ENCODE data around the gene CD63.

The CD63 gene

GRCh38 chr12:55696141-55696540, 32.7 kb downstream of the CD63 start:
- H3K27me3 Mint-ChIP-seq = no peaks in the 10 kb centered on the region
- no peaks in the 10 kb centered on the region for H3K9me3 Mint-ChIP-seq (ENCODE audit: low read depth)
- no peaks in the 10 kb centered on the region for H3K4me1 Mint-ChIP-seq (ENCODE audit: low read depth)
- no peak overlapping the region for H3K27ac Mint-ChIP-seq
- H3K36me3 Mint-ChIP-seq = no peaks in the 10 kb centered on the region
- H3K4me3 Mint-ChIP-seq = no peak overlapping the region

DNA sequence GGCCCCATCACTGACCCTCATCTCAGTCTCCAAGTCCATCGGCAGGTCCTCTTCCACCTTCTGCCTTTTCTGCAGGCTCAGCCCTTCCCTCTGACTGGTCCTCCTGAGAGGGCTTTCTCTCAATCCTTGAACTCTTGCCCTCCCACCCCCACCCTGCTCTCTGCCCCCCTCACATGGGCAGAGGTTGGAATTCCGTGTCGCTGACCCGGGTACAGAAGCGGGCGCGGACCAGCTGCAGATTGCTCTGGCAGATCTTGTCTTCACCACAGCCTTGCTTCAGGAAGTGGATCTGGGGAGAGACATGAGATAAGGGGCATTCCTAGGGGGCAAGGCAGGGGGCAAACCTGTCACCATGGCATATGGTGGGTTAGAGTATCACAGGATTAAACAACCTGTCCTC, 33.5 kb downstream of the CD63 start:
- Mint-ChIP-seq H3K4me3 (no peak overlapping the region), H3K4me1 (ENCODE audit: low read depth) (no peaks in the 10 kb centered on the region), H3K27me3 (no peaks in the 10 kb centered on the region), H3K36me3 (no peaks in the 10 kb centered on the region), H3K27ac (no peak overlapping the region), H3K9me3 (ENCODE audit: low read depth) (no peaks in the 10 kb centered on the region)

GRCh38 chr12:55694651-55695050, 34.2 kb downstream of the CD63 start:
- H3K27me3 Mint-ChIP-seq = no peaks in the 10 kb centered on the region
- no peaks in the 10 kb centered on the region for H3K4me1 Mint-ChIP-seq (ENCODE audit: low read depth)
- no peak overlapping the region for H3K27ac Mint-ChIP-seq
- no peaks in the 10 kb centered on the region for H3K9me3 Mint-ChIP-seq (ENCODE audit: low read depth)
- H3K36me3 Mint-ChIP-seq = no peaks in the 10 kb centered on the region
- no peak overlapping the region for H3K4me3 Mint-ChIP-seq

DNA sequence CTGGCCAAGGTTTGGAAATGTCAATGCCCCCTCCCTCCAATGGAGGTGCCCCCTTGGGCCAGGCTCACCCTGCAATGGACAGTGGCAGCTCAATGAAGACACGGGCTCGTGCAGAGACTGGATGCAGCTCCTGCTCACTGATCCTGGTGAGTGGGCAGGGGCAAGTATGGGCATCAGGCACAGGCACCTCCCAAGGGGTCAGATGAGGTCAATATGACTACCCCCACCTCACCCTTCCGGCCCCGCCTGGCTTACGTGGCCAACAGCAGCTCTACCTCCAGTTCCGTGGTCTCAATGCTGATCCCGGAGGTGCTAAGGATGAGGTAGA, 34.7 kb downstream of the CD63 start:
- no peak overlapping the region for H3K4me3 Mint-ChIP-seq
- H3K27ac Mint-ChIP-seq = no peak overlapping the region

DNA sequence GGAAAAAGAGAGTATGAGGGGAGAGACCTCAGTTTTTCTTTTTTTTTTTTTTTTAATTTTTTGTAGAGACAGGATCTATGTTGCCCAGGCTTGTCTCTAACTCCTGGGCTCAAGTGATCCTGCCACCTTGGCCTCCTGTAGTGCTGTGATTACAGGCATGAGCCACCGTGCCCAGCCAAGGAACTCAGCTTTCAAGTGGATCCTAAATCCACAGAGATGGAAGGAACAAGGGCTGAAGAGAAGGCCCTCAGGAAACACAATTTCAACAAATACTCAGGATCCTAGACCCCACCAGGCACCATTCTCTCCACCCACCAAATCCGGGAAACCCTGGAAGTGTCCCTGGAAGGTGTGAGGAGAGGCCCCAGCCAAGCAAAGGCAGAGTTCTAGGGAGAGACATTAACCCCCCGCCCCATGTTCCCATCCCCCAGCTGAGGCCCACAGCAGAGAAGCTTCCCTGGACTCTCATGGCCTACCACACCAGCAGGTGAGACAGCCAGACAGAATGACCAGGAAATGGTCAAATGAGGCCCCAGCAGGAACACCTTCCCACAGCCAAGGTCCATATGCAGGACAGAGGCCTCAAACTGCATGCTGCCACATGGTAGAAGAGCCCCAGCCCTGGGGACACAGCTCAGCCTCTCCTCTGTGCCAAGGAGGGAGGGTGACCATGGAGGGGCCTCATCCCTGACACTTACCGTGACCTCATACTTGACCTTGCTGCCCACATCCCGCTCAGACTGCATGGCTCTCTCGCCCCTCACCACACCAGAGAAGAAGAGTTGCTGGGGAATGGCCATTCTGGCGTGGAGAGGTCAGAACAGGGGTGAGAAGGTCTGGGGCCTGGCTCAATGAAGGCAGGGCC, 35.3 kb downstream of the CD63 start:
- Mint-ChIP-seq H3K27ac (no peak overlapping the region), H3K27me3 (no peaks in the 10 kb centered on the region), H3K36me3 (no peaks in the 10 kb centered on the region), H3K4me1 (ENCODE audit: low read depth) (no peaks in the 10 kb centered on the region), H3K4me3 (no peak overlapping the region), H3K9me3 (ENCODE audit: low read depth) (no peaks in the 10 kb centered on the region)

More for the DNA sequence above, 34.7 kb downstream of the CD63 start:
- H3K36me3 Mint-ChIP-seq = no peaks in the 10 kb centered on the region
- H3K9me3 Mint-ChIP-seq (ENCODE audit: low read depth) = no peaks in the 10 kb centered on the region
- no peaks in the 10 kb centered on the region for H3K27me3 Mint-ChIP-seq
- no peaks in the 10 kb centered on the region for H3K4me1 Mint-ChIP-seq (ENCODE audit: low read depth)

GRCh38 chr12:55692631-55693322, 36.0 kb downstream of the CD63 start:
- H3K9me3 Mint-ChIP-seq (ENCODE audit: low read depth) = no peaks in the 10 kb centered on the region
- no peak overlapping the region for H3K4me3 Mint-ChIP-seq
- H3K4me1 Mint-ChIP-seq (ENCODE audit: low read depth) = peaks cover 2% of the 10 kb centered on the region
- H3K36me3 Mint-ChIP-seq = no peaks in the 10 kb centered on the region
- H3K27ac Mint-ChIP-seq = no peak overlapping the region
- no peaks in the 10 kb centered on the region for H3K27me3 Mint-ChIP-seq

DNA sequence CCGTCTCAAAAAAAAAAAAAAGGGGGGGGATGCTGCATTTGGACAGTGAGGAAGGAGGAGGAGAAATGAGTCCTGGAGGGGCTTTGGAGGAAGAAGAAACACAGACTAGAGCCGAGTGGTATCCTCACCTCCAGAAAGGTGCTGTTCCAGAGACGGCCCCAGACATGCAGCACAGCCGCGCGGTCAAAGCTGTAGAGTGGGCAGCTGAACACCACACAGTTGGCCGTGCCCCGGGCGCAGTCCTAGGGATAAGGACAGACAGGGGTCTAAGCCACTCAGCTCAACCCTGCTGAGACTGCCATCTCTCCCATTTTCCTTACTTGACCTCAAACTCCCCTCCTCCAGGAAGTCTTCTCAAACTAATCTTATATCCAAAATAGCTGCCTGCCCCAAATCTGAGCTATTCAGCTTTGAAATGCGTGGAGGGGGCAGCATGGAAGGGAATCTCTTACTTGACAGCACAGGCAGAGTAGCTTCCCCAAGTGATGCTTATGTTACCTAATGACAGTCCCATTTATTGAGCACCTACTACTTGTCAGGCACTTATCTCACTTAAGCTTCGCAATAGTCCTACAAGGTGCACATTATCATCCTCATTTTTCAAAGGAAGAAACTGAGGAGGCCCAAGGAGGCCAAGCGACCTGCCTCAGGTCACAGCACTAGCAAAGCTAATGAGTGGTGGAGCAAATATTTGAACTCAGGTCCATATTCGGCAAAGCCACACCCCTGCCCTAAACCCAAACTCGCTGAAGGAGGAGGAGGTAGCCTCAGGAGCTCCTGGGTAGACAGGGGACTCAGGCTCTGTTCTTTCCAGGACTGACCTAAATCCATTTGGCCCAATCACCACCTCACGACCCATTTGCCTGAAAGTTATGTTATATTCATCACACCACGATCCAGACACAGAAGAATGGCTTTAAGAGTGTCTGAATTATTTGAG, 39.8 kb downstream of the CD63 start:
- H3K4me1 Mint-ChIP-seq (ENCODE audit: low read depth) = peaks cover 12% of the 10 kb centered on the region
- no peaks in the 10 kb centered on the region for H3K36me3 Mint-ChIP-seq
- H3K4me3 Mint-ChIP-seq = no peak overlapping the region
- no peaks in the 10 kb centered on the region for H3K9me3 Mint-ChIP-seq (ENCODE audit: low read depth)
- no peaks in the 10 kb centered on the region for H3K27me3 Mint-ChIP-seq
- no peak overlapping the region for H3K27ac Mint-ChIP-seq

GRCh38 chr12:55687746-55688145, 41.1 kb downstream of the CD63 start:
- H3K9me3 Mint-ChIP-seq (ENCODE audit: low read depth) = no peaks in the 10 kb centered on the region
- no peaks in the 10 kb centered on the region for H3K27me3 Mint-ChIP-seq
- peaks cover 12% of the 10 kb centered on the region for H3K4me1 Mint-ChIP-seq (ENCODE audit: low read depth)
- no peak overlapping the region for H3K4me3 Mint-ChIP-seq
- no peak overlapping the region for H3K27ac Mint-ChIP-seq
- no peaks in the 10 kb centered on the region for H3K36me3 Mint-ChIP-seq

GRCh38 chr12:55686366-55687010, 42.3 kb downstream of the CD63 start:
- Mint-ChIP-seq H3K9me3 (ENCODE audit: low read depth) (no peaks in the 10 kb centered on the region), H3K4me1 (ENCODE audit: low read depth) (peaks cover 15% of the 10 kb centered on the region), H3K4me3 (no peak overlapping the region), H3K27me3 (no peaks in the 10 kb centered on the region), H3K36me3 (no peaks in the 10 kb centered on the region), H3K27ac (no peak overlapping the region)

- H3K4me3 Mint-ChIP-seq = no peak overlapping the region
- H3K27me3 Mint-ChIP-seq = peaks cover 1% of the 10 kb centered on the region
- H3K4me1 Mint-ChIP-seq (ENCODE audit: low read depth) = peaks cover 22% of the 10 kb centered on the region
- H3K36me3 Mint-ChIP-seq = no peaks in the 10 kb centered on the region
- H3K27ac Mint-ChIP-seq = no peak overlapping the region
- H3K9me3 Mint-ChIP-seq (ENCODE audit: low read depth) = no peaks in the 10 kb centered on the region
Observed at GRCh38 chr12:55685671-55686070, 43.1 kb downstream of the CD63 start.

GRCh38 chr12:55684761-55685370, 43.9 kb downstream of the CD63 start:
- no peaks in the 10 kb centered on the region for H3K36me3 Mint-ChIP-seq
- no peak overlapping the region for H3K4me3 Mint-ChIP-seq
- H3K4me1 Mint-ChIP-seq (ENCODE audit: low read depth) = peaks cover 22% of the 10 kb centered on the region
- H3K27ac Mint-ChIP-seq = no peak overlapping the region
- H3K27me3 Mint-ChIP-seq = peaks cover 3% of the 10 kb centered on the region
- H3K9me3 Mint-ChIP-seq (ENCODE audit: low read depth) = no peaks in the 10 kb centered on the region

- H3K36me3 Mint-ChIP-seq = no peaks in the 10 kb centered on the region
Observed at GRCh38 chr12:55683676-55684075, 45.1 kb downstream of the CD63 start.

GRCh38 chr12:55682087-55682796, 46.6 kb downstream of the CD63 start:
- Mint-ChIP-seq H3K27ac (no peak overlapping the region), H3K4me1 (ENCODE audit: low read depth) (peaks cover 16% of the 10 kb centered on the region), H3K4me3 (no peak overlapping the region), H3K27me3 (peaks cover 7% of the 10 kb centered on the region), H3K36me3 (no peaks in the 10 kb centered on the region), H3K9me3 (ENCODE audit: low read depth) (no peaks in the 10 kb centered on the region)

More at GRCh38 chr12:55683676-55684075, 45.1 kb downstream of the CD63 start:
- peaks cover 22% of the 10 kb centered on the region for H3K4me1 Mint-ChIP-seq (ENCODE audit: low read depth)
- no peak overlapping the region for H3K4me3 Mint-ChIP-seq
- no peak overlapping the region for H3K27ac Mint-ChIP-seq
- peaks cover 7% of the 10 kb centered on the region for H3K27me3 Mint-ChIP-seq
- H3K9me3 Mint-ChIP-seq (ENCODE audit: low read depth) = no peaks in the 10 kb centered on the region
